ENCODE data around the gene MRTFB. TPM values are rescaled to one million over a fixed set of nuclear protein-coding genes. Genes with fewer than 3 reads are reported as not detected.
A peak's percentile ranks its signal among the peaks of the same experiment; 100 is the strongest.

Gene MRTFB
- total and polyA plus RNA-seq, 5 donors, result 12.9 to 61.8 (median 44.8) TPM

DNA sequence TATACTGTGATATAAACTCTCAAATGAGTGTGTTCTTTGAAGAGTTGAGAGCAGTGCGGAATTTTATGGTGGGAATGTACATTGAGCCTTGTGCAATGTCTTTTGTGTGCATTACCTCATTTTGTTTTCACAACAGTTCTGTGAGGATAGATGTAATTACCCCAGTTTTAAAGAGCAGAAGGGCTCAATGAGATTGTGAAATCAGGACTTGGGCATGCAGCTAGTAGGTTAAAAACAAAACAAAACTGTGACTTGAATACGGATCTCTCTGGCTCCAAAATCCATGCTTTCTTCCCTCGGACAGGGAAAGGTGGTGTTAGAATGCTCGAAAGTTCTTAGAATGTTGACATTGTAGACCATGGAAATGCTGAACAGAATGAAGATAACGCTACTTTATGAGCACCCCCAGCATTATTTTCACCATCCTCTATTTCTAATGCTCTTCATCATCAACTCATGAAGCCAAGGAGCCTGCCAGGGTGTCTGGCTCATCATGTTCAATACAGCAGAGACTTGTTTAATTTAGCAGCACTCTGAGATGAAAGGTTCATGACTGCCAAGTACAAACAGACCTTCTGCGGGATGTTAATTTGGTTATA is 17.1 kb downstream of the MRTFB start:
- intact Hi-C loops (cut with DNase I), result loop anchor here in 1 of 4 donors (5.0 kb wide), 1 partner anchor 99 kb away; no protein-coding TSS in a partner anchor
- Histone ChIP-seq H3K27ac (ENCODE audit: low read length) (peak overlapping the region; percentile 38), H3K4me1 (ENCODE audit: control insufficient read depth, insufficient read depth, low read length) (peaks cover 12% of the 10 kb centered on the region), H3K9me3 (ENCODE audit: control insufficient read depth, low read length) (no peaks in the 10 kb centered on the region), H3K27me3 (ENCODE audit: control insufficient read depth, insufficient read depth) (no peaks in the 10 kb centered on the region), H3K4me3 (ENCODE audit: low read length) (no peak overlapping the region)
- DNase-seq (peak in 2 of 3 donors; percentile 20 to 72), ATAC-seq (peak; percentile 59 to 77)
- WGBS, result 70% methylated on average over 6 of the region's 6 CpGs

DNA sequence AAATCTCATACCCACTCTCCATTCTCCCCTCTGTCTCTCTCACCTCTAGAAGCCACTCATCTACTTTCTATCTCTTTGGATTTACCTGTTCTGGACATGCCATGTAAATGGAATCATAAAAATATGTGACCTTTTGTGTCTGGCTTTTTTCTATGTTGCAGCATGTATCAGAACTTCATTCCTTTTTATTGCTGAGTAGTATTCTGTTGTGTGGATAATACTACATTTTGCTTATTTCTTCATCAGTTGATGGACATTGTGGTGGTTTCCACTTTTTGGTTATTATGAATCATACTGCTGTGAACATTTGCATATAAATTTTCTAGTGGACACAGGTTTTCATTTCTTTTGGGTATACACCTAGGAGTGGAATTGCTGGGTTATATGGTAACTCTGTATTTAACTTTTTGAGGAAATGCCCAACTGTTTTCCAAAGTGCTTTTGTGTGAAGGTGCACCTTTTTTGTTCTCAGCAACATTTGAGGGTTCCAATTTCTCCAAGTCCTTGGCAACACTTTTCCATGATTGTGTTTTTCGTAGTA is 18.2 kb downstream of the MRTFB start:
- H3K4me1 ChIP-seq (ENCODE audit: control insufficient read depth, insufficient read depth, low read length), result peaks cover 12% of the 10 kb centered on the region
- no peaks in the 10 kb centered on the region for H3K27me3 ChIP-seq (ENCODE audit: control insufficient read depth, insufficient read depth)
- no peaks in the 10 kb centered on the region for H3K9me3 ChIP-seq (ENCODE audit: control insufficient read depth, low read length)
- DNase-seq (no peak), ATAC-seq (no peak)
- 83% methylated on average over 1 of the region's 1 CpG for WGBS
- intact Hi-C loops (cut with DNase I), result loop anchor here in 1 of 4 donors (5.0 kb wide), 1 partner anchor 98 kb away; no protein-coding TSS in a partner anchor
- H3K4me3 ChIP-seq (ENCODE audit: low read length), result no peak overlapping the region
- no peak overlapping the region for H3K27ac ChIP-seq (ENCODE audit: low read length)

DNA sequence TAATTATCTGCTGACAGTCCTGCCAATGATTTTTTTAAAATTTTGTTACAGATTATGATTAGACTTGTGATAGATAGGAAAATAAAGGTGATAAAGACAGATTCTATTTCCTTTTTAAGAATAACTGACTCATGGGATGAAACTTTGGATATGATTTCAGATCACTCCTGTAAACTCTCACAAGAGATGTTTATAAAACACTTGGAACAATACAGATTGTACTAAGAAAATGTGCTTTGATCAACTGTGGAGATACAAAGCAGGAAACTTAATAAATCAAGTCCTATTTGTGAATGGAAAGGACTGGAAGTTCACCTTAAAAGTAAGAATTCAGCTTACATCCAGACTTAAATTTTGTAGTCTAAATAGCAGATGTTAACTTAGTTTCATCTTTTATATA is 21.4 kb downstream of the MRTFB start:
- peaks cover 11% of the 10 kb centered on the region for H3K4me1 ChIP-seq (ENCODE audit: control insufficient read depth, insufficient read depth, low read length)
- no peaks in the 10 kb centered on the region for H3K9me3 ChIP-seq (ENCODE audit: control insufficient read depth, low read length)
- no peak for ATAC-seq
- intact Hi-C loops (cut with DNase I), result loop anchor here in 1 of 4 donors (10.0 kb wide), 1 partner anchor 92 kb away; no protein-coding TSS in a partner anchor
- no peak overlapping the region for H3K4me3 ChIP-seq (ENCODE audit: low read length)
- no peak for DNase-seq
- H3K27me3 ChIP-seq (ENCODE audit: control insufficient read depth, insufficient read depth), result no peaks in the 10 kb centered on the region
- H3K27ac ChIP-seq (ENCODE audit: low read length), result no peak overlapping the region

DNA sequence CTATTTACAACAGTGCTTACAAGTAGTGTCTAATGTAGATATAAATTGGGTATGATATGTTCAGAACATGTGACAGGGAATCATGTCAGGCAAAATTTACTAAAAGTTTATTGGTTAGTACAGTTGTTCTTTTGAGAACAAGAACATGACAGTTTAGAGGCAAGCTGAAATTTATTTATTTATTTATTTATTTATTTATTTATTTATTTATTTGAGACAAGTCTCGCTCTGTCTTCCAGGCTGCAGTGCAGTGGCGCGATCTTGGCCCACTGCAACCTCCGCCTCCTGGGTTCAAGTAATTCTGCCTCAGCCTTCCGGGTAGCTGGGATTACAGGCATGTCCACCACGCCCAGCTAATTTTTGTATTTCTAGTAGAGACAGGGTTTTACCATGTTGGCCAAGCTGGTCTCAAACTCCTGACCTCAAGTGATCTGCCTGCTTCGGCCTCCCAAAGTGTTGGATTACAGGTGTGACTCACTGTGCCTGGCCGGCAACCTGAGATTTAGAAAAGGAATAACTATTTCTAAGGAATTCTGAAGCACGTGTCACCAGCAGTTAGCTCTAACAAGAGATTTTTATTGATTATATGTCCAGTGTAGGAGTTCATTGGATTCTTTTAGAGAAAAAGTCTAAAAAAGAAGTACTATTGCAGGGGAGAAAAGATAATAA is 24.9 kb downstream of the MRTFB start:
- H3K27me3 ChIP-seq (ENCODE audit: control insufficient read depth, insufficient read depth), result no peaks in the 10 kb centered on the region
- intact Hi-C loops (cut with DNase I), result loop anchor here in 1 of 4 donors (10.0 kb wide), 1 partner anchor 89 kb away; no protein-coding TSS in a partner anchor
- H3K4me1 ChIP-seq (ENCODE audit: control insufficient read depth, insufficient read depth, low read length), result peaks cover 3% of the 10 kb centered on the region
- no peak for ATAC-seq
- WGBS, result 96% methylated on average over 9 of the region's 9 CpGs
- H3K27ac ChIP-seq (ENCODE audit: low read length), result no peak overlapping the region
- no peak for DNase-seq
- H3K4me3 ChIP-seq (ENCODE audit: low read length), result no peak overlapping the region
- no peaks in the 10 kb centered on the region for H3K9me3 ChIP-seq (ENCODE audit: control insufficient read depth, low read length)

DNA sequence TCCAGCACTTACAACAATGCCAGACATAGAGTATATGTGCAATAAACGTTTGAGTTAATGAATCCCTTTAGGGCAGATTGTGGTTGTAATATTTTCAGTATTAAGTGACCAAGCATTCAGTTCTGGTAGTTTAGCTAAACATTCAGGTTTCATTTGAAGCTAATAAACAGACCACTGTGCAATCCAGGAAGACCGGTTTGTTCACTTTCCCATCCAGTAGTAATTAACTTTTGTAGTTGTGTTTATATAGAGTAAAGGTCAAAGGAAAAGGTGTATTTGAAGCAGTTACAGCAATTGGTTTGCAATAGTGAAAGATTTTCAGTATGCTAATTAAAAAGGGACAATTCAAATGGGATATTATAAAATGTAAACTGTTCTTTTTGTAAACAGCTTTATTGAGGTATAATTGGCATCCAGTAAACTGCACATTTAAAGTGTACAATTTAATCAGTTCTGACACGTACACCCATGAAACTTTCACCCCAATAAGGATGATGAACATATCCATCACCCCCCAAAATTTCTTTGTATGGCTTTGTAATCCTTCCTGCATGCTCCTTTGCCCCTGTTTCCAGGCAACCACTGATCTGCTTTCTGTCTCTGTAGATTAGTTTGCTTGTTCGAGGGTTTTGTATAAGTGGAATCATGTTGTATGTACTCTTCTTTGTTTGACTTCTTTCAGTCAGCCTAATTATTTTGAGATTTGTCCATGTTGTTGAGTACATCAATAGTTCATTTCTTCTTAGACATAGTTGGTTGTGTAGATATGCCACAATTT is 26.3 kb downstream of the MRTFB start:
- no peaks in the 10 kb centered on the region for H3K4me1 ChIP-seq (ENCODE audit: control insufficient read depth, insufficient read depth, low read length)
- DNase-seq (no peak), ATAC-seq (no peak)
- WGBS, result 64% methylated on average over 4 of the region's 4 CpGs
- H3K9me3 ChIP-seq (ENCODE audit: control insufficient read depth, low read length), result no peaks in the 10 kb centered on the region
- H3K4me3 ChIP-seq (ENCODE audit: low read length), result no peak overlapping the region
- intact Hi-C loops (cut with DNase I), result loop anchor here in 1 of 4 donors (10.0 kb wide), 1 partner anchor 87 kb away; no protein-coding TSS in a partner anchor
- H3K27ac ChIP-seq (ENCODE audit: low read length), result no peak overlapping the region
- H3K27me3 ChIP-seq (ENCODE audit: control insufficient read depth, insufficient read depth), result no peaks in the 10 kb centered on the region

DNA sequence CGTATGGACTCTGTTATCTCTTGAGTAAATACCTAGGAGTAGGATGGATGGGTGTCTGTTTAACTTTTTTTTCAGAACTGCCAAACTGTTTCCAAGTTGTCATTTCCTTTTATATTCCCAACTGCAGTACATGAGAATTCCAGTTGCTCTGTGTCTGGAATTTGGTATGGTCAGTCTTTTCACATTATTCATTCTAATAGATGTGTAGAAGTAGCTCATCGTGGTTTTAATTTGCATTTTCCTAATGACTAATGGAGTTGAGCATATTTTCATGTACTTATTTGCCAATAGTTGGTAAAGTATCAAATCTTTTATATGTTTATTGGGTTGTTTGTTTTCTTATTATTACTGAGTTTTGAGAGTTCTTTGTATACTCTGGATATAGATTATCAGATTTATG is 27.0 kb downstream of the MRTFB start:
- Histone ChIP-seq H3K9me3 (ENCODE audit: control insufficient read depth, low read length) (no peaks in the 10 kb centered on the region), H3K27me3 (ENCODE audit: control insufficient read depth, insufficient read depth) (no peaks in the 10 kb centered on the region), H3K4me3 (ENCODE audit: low read length) (no peak overlapping the region), H3K27ac (ENCODE audit: low read length) (no peak overlapping the region), H3K4me1 (ENCODE audit: control insufficient read depth, insufficient read depth, low read length) (peaks cover 3% of the 10 kb centered on the region)
- intact Hi-C loops (cut with DNase I), result loop anchor here in 1 of 4 donors (10.0 kb wide), 1 partner anchor 87 kb away; no protein-coding TSS in a partner anchor
- ATAC-seq (no peak), DNase-seq (no peak)
- WGBS, result 60% methylated on average over 2 of the region's 2 CpGs

DNA sequence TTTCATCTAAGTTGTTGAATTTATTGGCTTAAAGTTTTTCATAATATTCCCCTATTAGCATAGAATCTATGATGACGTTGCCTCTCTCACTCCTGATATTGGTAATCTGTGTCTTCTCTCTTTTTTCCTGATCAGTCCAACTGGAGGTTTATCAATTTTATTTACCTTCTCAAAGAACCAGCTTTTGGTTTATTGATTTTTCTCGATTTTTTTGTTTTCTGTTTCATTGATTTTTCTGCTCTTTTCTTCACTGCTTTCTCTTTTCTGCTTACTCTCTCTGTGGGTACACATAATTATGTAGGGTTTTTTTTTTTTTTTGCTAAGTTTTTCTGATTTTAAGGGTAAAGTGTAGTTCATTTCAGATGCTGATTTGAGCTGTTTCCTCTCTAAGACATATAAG is 29.7 kb downstream of the MRTFB start:
- WGBS, result 88% methylated on average over 2 of the region's 2 CpGs
- Histone ChIP-seq H3K27ac (ENCODE audit: low read length) (no peak overlapping the region), H3K4me3 (ENCODE audit: low read length) (no peak overlapping the region), H3K27me3 (ENCODE audit: control insufficient read depth, insufficient read depth) (no peaks in the 10 kb centered on the region), H3K9me3 (ENCODE audit: control insufficient read depth, low read length) (no peaks in the 10 kb centered on the region), H3K4me1 (ENCODE audit: control insufficient read depth, insufficient read depth, low read length) (peaks cover 5% of the 10 kb centered on the region)
- DNase-seq, result no peak
- ATAC-seq, result no peak
- intact Hi-C loops (cut with DNase I), result no loop called here

DNA sequence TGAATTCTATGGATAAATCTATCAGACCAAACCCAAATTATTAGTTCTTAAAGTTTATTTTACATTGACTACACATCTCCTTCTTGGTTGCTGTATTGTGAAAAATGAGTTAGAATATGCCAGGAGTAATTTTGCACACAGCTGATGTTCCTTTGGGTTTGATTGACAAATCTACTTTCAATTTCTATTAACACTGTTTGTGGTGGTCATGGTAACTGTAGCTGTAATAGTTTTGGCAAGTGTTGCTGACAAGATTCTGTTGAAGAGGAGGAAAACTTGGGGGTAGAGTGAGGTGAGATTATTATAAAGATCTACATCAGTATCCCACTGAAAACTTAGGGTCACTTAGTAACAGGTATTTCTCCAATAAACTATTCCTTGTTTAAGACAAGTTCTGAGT is 30.3 kb downstream of the MRTFB start:
- H3K27me3 ChIP-seq (ENCODE audit: control insufficient read depth, insufficient read depth), result no peaks in the 10 kb centered on the region
- no peak overlapping the region for H3K27ac ChIP-seq (ENCODE audit: low read length)
- H3K9me3 ChIP-seq (ENCODE audit: control insufficient read depth, low read length), result no peaks in the 10 kb centered on the region
- DNase-seq (no peak), ATAC-seq (no peak)
- H3K4me3 ChIP-seq (ENCODE audit: low read length), result no peak overlapping the region
- intact Hi-C loops (cut with DNase I), result no loop called here
- H3K4me1 ChIP-seq (ENCODE audit: control insufficient read depth, insufficient read depth, low read length), result peaks cover 8% of the 10 kb centered on the region

DNA sequence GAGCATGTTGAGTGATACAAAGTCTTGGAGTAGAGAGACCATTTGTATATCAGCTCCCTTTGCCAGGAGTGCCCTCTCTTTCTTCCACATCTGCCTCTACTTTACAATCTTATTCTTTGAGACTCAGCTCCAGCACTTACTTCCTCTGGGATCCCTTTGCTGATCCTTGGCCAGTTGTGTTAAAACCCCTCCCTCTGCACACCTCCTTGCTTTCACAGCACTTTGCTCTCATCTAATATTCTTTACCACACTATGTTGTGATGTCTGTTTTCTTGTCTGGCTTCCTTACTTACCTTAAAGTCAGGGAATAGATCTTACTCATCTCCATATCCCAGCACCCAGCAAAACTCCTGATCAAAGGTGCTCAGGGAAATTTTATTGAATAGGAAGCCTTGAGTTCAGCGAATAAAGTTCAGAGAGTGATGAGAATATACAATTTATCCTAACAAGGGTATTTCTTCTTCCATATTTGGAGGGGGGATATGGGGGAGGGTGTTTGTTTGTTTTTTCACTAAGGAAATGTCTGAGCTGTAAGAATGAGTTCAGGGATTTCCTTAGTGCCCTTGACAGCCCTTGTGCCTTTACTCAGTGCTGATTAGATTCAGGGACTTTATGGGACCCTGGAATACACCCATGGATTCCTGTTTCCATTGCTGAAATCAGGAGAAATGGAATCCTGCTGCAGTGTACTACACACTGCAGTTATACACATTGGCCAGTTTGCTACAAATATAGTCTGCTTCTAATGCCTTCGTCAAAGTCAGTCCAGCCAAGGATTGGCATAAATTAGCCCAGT is 32.0 kb downstream of the MRTFB start:
- no peak overlapping the region for H3K27ac ChIP-seq (ENCODE audit: low read length)
- H3K4me3 ChIP-seq (ENCODE audit: low read length), result no peak overlapping the region
- WGBS, result 64% methylated on average over 2 of the region's 2 CpGs
- no peak for DNase-seq
- intact Hi-C loops (cut with DNase I), result no loop called here
- H3K4me1 ChIP-seq (ENCODE audit: control insufficient read depth, insufficient read depth, low read length), result peaks cover 11% of the 10 kb centered on the region
- H3K9me3 ChIP-seq (ENCODE audit: control insufficient read depth, low read length), result no peaks in the 10 kb centered on the region
- peak in 1 of 2 donors; percentile 44 for ATAC-seq
- H3K27me3 ChIP-seq (ENCODE audit: control insufficient read depth, insufficient read depth), result no peaks in the 10 kb centered on the region

DNA sequence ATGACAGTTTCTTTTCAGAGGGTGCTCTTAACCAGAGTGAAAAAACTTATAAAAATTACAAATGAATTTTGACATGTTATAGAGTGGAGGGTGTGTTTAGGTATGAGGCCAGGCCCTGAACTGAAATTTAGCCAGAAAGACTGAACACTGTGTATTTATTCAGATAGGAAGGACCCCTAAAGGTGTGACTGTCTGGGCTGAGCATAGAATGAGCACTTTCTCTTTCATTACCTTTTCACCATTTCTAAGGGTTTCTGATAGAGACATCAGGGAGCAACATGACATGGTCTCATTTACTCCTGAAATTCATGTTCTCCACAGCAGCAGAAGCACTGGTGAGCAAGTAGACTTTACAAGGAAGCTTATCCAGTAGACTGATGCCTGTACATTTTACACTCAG is 32.9 kb downstream of the MRTFB start:
- ATAC-seq, result no peak

More for the DNA sequence above, 32.9 kb downstream of the MRTFB start:
- intact Hi-C loops (cut with DNase I), result no loop called here
- H3K4me3 ChIP-seq (ENCODE audit: low read length), result no peak overlapping the region
- no peaks in the 10 kb centered on the region for H3K27me3 ChIP-seq (ENCODE audit: control insufficient read depth, insufficient read depth)
- no peak for DNase-seq
- H3K4me1 ChIP-seq (ENCODE audit: control insufficient read depth, insufficient read depth, low read length), result peaks cover 11% of the 10 kb centered on the region
- no peak overlapping the region for H3K27ac ChIP-seq (ENCODE audit: low read length)
- no peaks in the 10 kb centered on the region for H3K9me3 ChIP-seq (ENCODE audit: control insufficient read depth, low read length)

Data from right cardiac atrium (tissue), 5 donors.